Liver (tissue), 9 donors: ENCODE results near the gene VWCE. TPM values are rescaled to one million over a fixed set of nuclear protein-coding genes. Genes with fewer than 3 reads are reported as not detected.

Experiments used
- DNase-seq: peaks from one replicate; pipeline ENCODE4 v3.0.0-alpha.2; 2017; ENCODE audit warnings: low spot score
- H3K27ac ChIP-seq, 2 donors: one replicate each; pipeline ENCODE4 v1.7.0; 2013; ENCODE audit warnings: inconsistent platforms in 2 of 2, low read length in 2 of 2, control low read depth in 1 of 2, low read depth in 1 of 2, mild to moderate bottlenecking in 1 of 2
- H3K27me3 ChIP-seq, 4 donors: one replicate each; pipeline versions ENCODE4 v1.6.1 to v1.7.0; 2013; ENCODE audit warnings: low read length in 3 of 4, inconsistent platforms in 1 of 4, mild to moderate bottlenecking in 1 of 4, moderate library complexity in 1 of 4; ENCODE audit not compliant: control insufficient read depth in 4 of 4, insufficient read depth in 4 of 4
- H3K36me3 ChIP-seq, 4 donors: one replicate each; pipeline versions ENCODE4 v1.6.1 to v1.7.0; 2013; ENCODE audit warnings: low read length in 3 of 4, mild to moderate bottlenecking in 3 of 4, low read depth in 1 of 4, moderate library complexity in 1 of 4; ENCODE audit not compliant: control insufficient read depth in 4 of 4, insufficient read depth in 3 of 4
- H3K4me1 ChIP-seq, 4 donors: one replicate each; pipeline versions ENCODE4 v1.6.1 to v1.7.0; 2013; ENCODE audit warnings: low read length in 3 of 4, mild to moderate bottlenecking in 3 of 4, moderate library complexity in 1 of 4; ENCODE audit not compliant: control insufficient read depth in 4 of 4, insufficient read depth in 4 of 4
- H3K4me3 ChIP-seq, 3 donors: one replicate each; pipeline versions ENCODE4 v1.6.1 to v1.7.0; 2013; ENCODE audit warnings: low read length in 3 of 3, control low read depth in 1 of 3, low read depth in 1 of 3, mild to moderate bottlenecking in 1 of 3
- H3K9ac ChIP-seq, 2 donors: one replicate each; pipeline ENCODE4 v1.7.0; 2013; ENCODE audit warnings: low read length in 2 of 2, mild to moderate bottlenecking in 2 of 2, moderate library complexity in 2 of 2, control low read depth in 1 of 2, low read depth in 1 of 2
- H3K9me3 ChIP-seq, 4 donors: one replicate each; pipeline versions ENCODE4 v1.6.1 to v1.7.0; 2013; ENCODE audit warnings: low read length in 3 of 4; ENCODE audit not compliant: control insufficient read depth in 4 of 4
- ATF3 ChIP-seq: IDR thresholded peaks from 2 replicates; pipeline ENCODE4 v1.6.1; 2016; ENCODE audit warnings: antibody characterized with exemption
- CTCF ChIP-seq: fragments of 150-350 bp; IDR thresholded peaks from 2 replicates; pipeline ENCODE4 v1.5.1; 2017; ENCODE audit warnings: improper control_type of control experiment, low read depth, low read length; ENCODE audit not compliant: missing input control
- EGR1 ChIP-seq, 2 donors: IDR thresholded peaks; 2 replicates each; pipeline ENCODE4 v1.6.1; 2016 to 2018; ENCODE audit warnings: antibody characterized with exemption in 2 of 2, low read depth in 2 of 2
- FOXA1 ChIP-seq: IDR thresholded peaks from 2 replicates; pipeline ENCODE4 v1.6.1; 2016; ENCODE audit warnings: antibody characterized with exemption
- FOXA2 ChIP-seq: IDR thresholded peaks from 2 replicates; pipeline ENCODE4 v1.6.1; 2016; ENCODE audit warnings: antibody characterized with exemption
- GABPA ChIP-seq, 2 donors: IDR thresholded peaks in 1 of 2; conservative IDR thresholded peaks in 1 of 2; 2 replicates each; pipeline ENCODE4 v1.6.1; 2016; ENCODE audit warnings: antibody characterized with exemption in 2 of 2, mild to moderate bottlenecking in 1 of 2, moderate library complexity in 1 of 2
- HNF4A ChIP-seq, 2 donors: conservative IDR thresholded peaks; 2 replicates each; pipeline ENCODE4 v1.6.1; 2016; ENCODE audit warnings: antibody characterized with exemption in 2 of 2, mild to moderate bottlenecking in 2 of 2
- JUND ChIP-seq, 2 donors: IDR thresholded peaks; 2 replicates each; pipeline ENCODE4 v1.6.1; 2016; ENCODE audit warnings: antibody characterized with exemption in 2 of 2
- MAX ChIP-seq: IDR thresholded peaks from 2 replicates; pipeline ENCODE4 v1.6.1; 2016; ENCODE audit warnings: antibody characterized with exemption
- NR2F2 ChIP-seq: IDR thresholded peaks from 2 replicates; pipeline ENCODE4 v1.6.1; 2016; ENCODE audit warnings: antibody characterized with exemption
- RAD21 ChIP-seq, 2 donors: IDR thresholded peaks; 2 replicates each; pipeline ENCODE4 v1.6.1; 2016; ENCODE audit warnings: antibody characterized with exemption in 2 of 2, mild to moderate bottlenecking in 2 of 2
- REST ChIP-seq: IDR thresholded peaks from 2 replicates; pipeline ENCODE4 v1.6.1; 2016; ENCODE audit warnings: antibody characterized with exemption, mild to moderate bottlenecking
- RXRA ChIP-seq, 2 donors: IDR thresholded peaks; 2 replicates each; pipeline ENCODE4 v1.6.1; 2017 to 2018; ENCODE audit warnings: antibody characterized with exemption in 2 of 2, mild to moderate bottlenecking in 1 of 2
- SP1 ChIP-seq: IDR thresholded peaks from 2 replicates; pipeline ENCODE4 v1.6.1; 2018; ENCODE audit warnings: antibody characterized with exemption, mild to moderate bottlenecking
- TAF1 ChIP-seq: conservative IDR thresholded peaks from 2 replicates; pipeline ENCODE4 v1.6.1; 2016; ENCODE audit warnings: antibody characterized with exemption, mild to moderate bottlenecking
- YY1 ChIP-seq: IDR thresholded peaks from 2 replicates; pipeline ENCODE4 v1.6.1; 2016; ENCODE audit warnings: antibody characterized with exemption, mild to moderate bottlenecking
- ZBTB33 ChIP-seq: IDR thresholded peaks from 2 replicates; pipeline ENCODE4 v1.6.1; 2016; ENCODE audit warnings: antibody characterized with exemption
- WGBS: extraction: QIAGEN DNeasy Blood & Tissue Kit; methylation state at CpG from one replicate; pipeline ENCODE4 v1.1.7; 2013; 5-methylcytosine and 5-hydroxymethylcytosine counted together
- polyA plus RNA-seq, 2 donors: library from polyadenylated mRNA; stranded (reverse) in 1 of 2; unstranded in 1 of 2; fragments of 200-250 nt in 1 of 2; fragments of >200 nt in 1 of 2; fragmentation: Nextera tagmentation in 1 of 2; extraction: Ambion mirVana in 1 of 2; gene quantifications; one replicate each; pipeline versions ENCODE4 v1.2.1 to v1.2.3, GENCODE V29; 2013 to 2015
- total RNA-seq, 2 donors: library from RNA; depleted of rRNA; stranded (reverse); fragments of >200 nt; gene quantifications; one replicate each; pipeline ENCODE4 v1.2.3, GENCODE V29; 2014
- donor health status: healthy.
- donor health status: healthy.
- donor health status: healthy.
- donor health status: healthy.
- donor health status: healthy.

Gene VWCE
- total and polyA plus RNA-seq, 4 donors: 1.9 to 6.0 (median 2.7) TPM

GRCh38 chr11:61342207-61342803 lies 47.2 kb upstream of the VWCE start:
- H3K36me3 ChIP-seq: peaks cover 5 to 74% (median 42%) of the 10 kb centered on the region in 4 donors
- H3K4me3 ChIP-seq: no peak overlapping the region
- H3K27ac ChIP-seq: no peak overlapping the region
- no peak overlapping the region for H3K9ac ChIP-seq
- no peaks in the 10 kb centered on the region for H3K27me3 ChIP-seq
- DNase-seq: no peak
- TF ChIP-seq JUND (IDR thresholded peaks at IDR 0.05): no peak
- H3K4me1 ChIP-seq: peaks cover 0 to 3% (median 0%) of the 10 kb centered on the region in 4 donors
- H3K9me3 ChIP-seq: no peaks in the 10 kb centered on the region
- 81% methylated on average over 20 of the region's 20 CpGs for WGBS

GRCh38 chr11:61341706-61342105 lies 46.6 kb upstream of the VWCE start:
- no peaks in the 10 kb centered on the region for H3K9me3 ChIP-seq
- 96% methylated on average over 4 of the region's 4 CpGs for WGBS
- TF ChIP-seq CTCF: no peak
- no peak for TF ChIP-seq FOXA1
- no peak for TF ChIP-seq MAX
- no peak for TF ChIP-seq YY1
- TF ChIP-seq ATF3: no peak
- no peak for TF ChIP-seq FOXA2
- TF ChIP-seq TAF1: no peak
- TF ChIP-seq RAD21 (IDR thresholded peaks at IDR 0.05): no peak
- no peak for TF ChIP-seq EGR1 (IDR thresholded peaks at IDR 0.05; ENCODE audit: low read depth in 2 of 2)
- no peak for TF ChIP-seq GABPA (IDR thresholded peaks at IDR 0.05 in 1 of 2, conservative IDR thresholded peaks at IDR 0.05 in 1 of 2)
- no peak for TF ChIP-seq NR2F2
- H3K4me1 ChIP-seq: peaks cover 0 to 6% (median 3%) of the 10 kb centered on the region in 4 donors
- H3K27me3 ChIP-seq: no peaks in the 10 kb centered on the region
- no peak overlapping the region for H3K4me3 ChIP-seq
- DNase-seq: no peak
- peaks cover 5 to 71% (median 42%) of the 10 kb centered on the region in 4 donors for H3K36me3 ChIP-seq
- H3K27ac ChIP-seq: no peak overlapping the region
- H3K9ac ChIP-seq: no peak overlapping the region

- WGBS: 93% methylated on average over 2 of the region's 2 CpGs
- H3K9me3 ChIP-seq: no peaks in the 10 kb centered on the region
- H3K36me3 ChIP-seq: peaks cover 5 to 64% (median 41%) of the 10 kb centered on the region in 4 donors
- no peak for DNase-seq
- peaks cover 0 to 11% (median 9%) of the 10 kb centered on the region in 4 donors for H3K4me1 ChIP-seq
- no peak overlapping the region for H3K27ac ChIP-seq
- no peak overlapping the region for H3K4me3 ChIP-seq
- no peak overlapping the region for H3K9ac ChIP-seq
- no peaks in the 10 kb centered on the region for H3K27me3 ChIP-seq
- no peak for TF ChIP-seq HNF4A (conservative IDR thresholded peaks at IDR 0.05)
- no peak for TF ChIP-seq RAD21 (IDR thresholded peaks at IDR 0.05)
- no peak for TF ChIP-seq RXRA (IDR thresholded peaks at IDR 0.05)
- no peak for TF ChIP-seq YY1
- no peak for TF ChIP-seq MAX
- no peak for TF ChIP-seq CTCF
- TF ChIP-seq ZBTB33: no peak
- TF ChIP-seq GABPA (IDR thresholded peaks at IDR 0.05 in 1 of 2, conservative IDR thresholded peaks at IDR 0.05 in 1 of 2): no peak
- no peak for TF ChIP-seq REST
- no peak for TF ChIP-seq SP1
Measured at GRCh38 chr11:61340979-61341378, 45.9 kb upstream of the VWCE start.
